Measurements from ENCODE around the gene KRT80. TPM values are rescaled to one million over a fixed set of nuclear protein-coding genes. Genes with fewer than 3 reads are reported as not detected.

Gene KRT80
- total RNA-seq, 2 experiments from 2014 or later = not detected

GRCh38 chr12:52199294-52199919 lies 7.6 kb upstream of the KRT80 start:
- no peak for DNase-seq
- Mint-ChIP-seq H3K36me3 (no peaks in the 10 kb centered on the region), H3K4me3 (no peak overlapping the region), H3K9me3 (no peaks in the 10 kb centered on the region), H3K27ac (no peak overlapping the region), H3K27me3 (peaks cover 10% of the 10 kb centered on the region), H3K4me1 (peaks cover 7% of the 10 kb centered on the region)

GRCh38 chr12:52198454-52199215 lies 6.8 kb upstream of the KRT80 start:
- H3K9me3 Mint-ChIP-seq = no peaks in the 10 kb centered on the region
- DNase-seq = no peak
- H3K36me3 Mint-ChIP-seq = no peaks in the 10 kb centered on the region
- H3K27ac Mint-ChIP-seq = no peak overlapping the region
- peaks cover 7% of the 10 kb centered on the region for H3K4me1 Mint-ChIP-seq
- no peak overlapping the region for H3K4me3 Mint-ChIP-seq
- peaks cover 7% of the 10 kb centered on the region for H3K27me3 Mint-ChIP-seq

- Mint-ChIP-seq H3K4me1 (no peaks in the 10 kb centered on the region), H3K27me3 (peaks cover 4% of the 10 kb centered on the region), H3K9me3 (no peaks in the 10 kb centered on the region), H3K36me3 (no peaks in the 10 kb centered on the region), H3K4me3 (no peak overlapping the region), H3K27ac (peak overlapping the region; percentile 17)
- DNase-seq = no peak
These were observed 5.8 kb upstream of the KRT80 start for GRCh38 chr12:52197371-52198231.

- no peaks in the 10 kb centered on the region for H3K36me3 Mint-ChIP-seq
- peaks cover 1% of the 10 kb centered on the region for H3K4me1 Mint-ChIP-seq
- H3K27ac Mint-ChIP-seq = no peak overlapping the region
- DNase-seq = no peak
- no peaks in the 10 kb centered on the region for H3K9me3 Mint-ChIP-seq
- no peaks in the 10 kb centered on the region for H3K27me3 Mint-ChIP-seq
- no peak overlapping the region for H3K4me3 Mint-ChIP-seq
These were observed 3.4 kb upstream of the KRT80 start for GRCh38 chr12:52195065-52195730.

- Mint-ChIP-seq H3K4me1 (peaks cover 1% of the 10 kb centered on the region), H3K36me3 (no peaks in the 10 kb centered on the region), H3K27me3 (no peaks in the 10 kb centered on the region), H3K9me3 (no peaks in the 10 kb centered on the region), H3K27ac (no peak overlapping the region), H3K4me3 (no peak overlapping the region)
- DNase-seq = no peak
These were observed 2.2 kb upstream of the KRT80 start for GRCh38 chr12:52193991-52194390.

GRCh38 chr12:52193532-52193931 lies 1.7 kb upstream of the KRT80 start:
- H3K36me3 Mint-ChIP-seq = no peaks in the 10 kb centered on the region
- DNase-seq = no peak
- H3K4me1 Mint-ChIP-seq = peaks cover 1% of the 10 kb centered on the region
- no peak overlapping the region for H3K4me3 Mint-ChIP-seq
- H3K27ac Mint-ChIP-seq = no peak overlapping the region
- no peaks in the 10 kb centered on the region for H3K9me3 Mint-ChIP-seq
- H3K27me3 Mint-ChIP-seq = no peaks in the 10 kb centered on the region

- DNase-seq = no peak
- Mint-ChIP-seq H3K36me3 (no peaks in the 10 kb centered on the region), H3K4me3 (no peak overlapping the region), H3K9me3 (no peaks in the 10 kb centered on the region), H3K4me1 (peaks cover 1% of the 10 kb centered on the region), H3K27ac (no peak overlapping the region), H3K27me3 (no peaks in the 10 kb centered on the region)
These were observed 719 bp downstream of the KRT80 start for GRCh38 chr12:52190860-52191729.

- Mint-ChIP-seq H3K4me1 (peaks cover 1% of the 10 kb centered on the region), H3K36me3 (no peaks in the 10 kb centered on the region), H3K4me3 (no peak overlapping the region), H3K27ac (no peak overlapping the region), H3K9me3 (no peaks in the 10 kb centered on the region), H3K27me3 (no peaks in the 10 kb centered on the region)
- no peak for DNase-seq
These were observed 2.2 kb downstream of the KRT80 start for GRCh38 chr12:52189376-52190174.

- Mint-ChIP-seq H3K9me3 (no peaks in the 10 kb centered on the region), H3K36me3 (no peaks in the 10 kb centered on the region), H3K4me1 (peaks cover 1% of the 10 kb centered on the region), H3K27ac (no peak overlapping the region), H3K27me3 (no peaks in the 10 kb centered on the region), H3K4me3 (no peak overlapping the region)
- no peak for DNase-seq
These were observed 3.2 kb downstream of the KRT80 start for GRCh38 chr12:52188658-52189057.

GRCh38 chr12:52187640-52188039 lies 4.2 kb downstream of the KRT80 start:
- H3K27me3 Mint-ChIP-seq = no peaks in the 10 kb centered on the region
- no peaks in the 10 kb centered on the region for H3K36me3 Mint-ChIP-seq
- H3K4me3 Mint-ChIP-seq = no peak overlapping the region

GRCh38 chr12:52187206-52187605 lies 4.6 kb downstream of the KRT80 start:
- no peak overlapping the region for H3K27ac Mint-ChIP-seq
- peaks cover under 1% of the 10 kb centered on the region for H3K4me1 Mint-ChIP-seq
- no peak for DNase-seq
- no peaks in the 10 kb centered on the region for H3K36me3 Mint-ChIP-seq
- H3K4me3 Mint-ChIP-seq = no peak overlapping the region
- no peaks in the 10 kb centered on the region for H3K9me3 Mint-ChIP-seq
- H3K27me3 Mint-ChIP-seq = no peaks in the 10 kb centered on the region

More at GRCh38 chr12:52187640-52188039, 4.2 kb downstream of the KRT80 start:
- Mint-ChIP-seq H3K27ac (no peak overlapping the region), H3K9me3 (no peaks in the 10 kb centered on the region), H3K4me1 (peaks cover 1% of the 10 kb centered on the region)
- DNase-seq = no peak

GRCh38 chr12:52186118-52186840 lies 5.5 kb downstream of the KRT80 start:
- Mint-ChIP-seq H3K27me3 (no peaks in the 10 kb centered on the region), H3K9me3 (no peaks in the 10 kb centered on the region)

GRCh38 chr12:52185400-52185967 lies 6.3 kb downstream of the KRT80 start:
- Mint-ChIP-seq H3K9me3 (no peaks in the 10 kb centered on the region), H3K4me1 (no peaks in the 10 kb centered on the region), H3K4me3 (no peak overlapping the region), H3K36me3 (no peaks in the 10 kb centered on the region), H3K27ac (no peak overlapping the region), H3K27me3 (no peaks in the 10 kb centered on the region)
- DNase-seq = no peak

More at GRCh38 chr12:52186118-52186840, 5.5 kb downstream of the KRT80 start:
- Mint-ChIP-seq H3K36me3 (no peaks in the 10 kb centered on the region), H3K4me3 (no peak overlapping the region), H3K27ac (no peak overlapping the region), H3K4me1 (no peaks in the 10 kb centered on the region)
- DNase-seq = no peak
